Gastroesophageal sphincter (tissue), 3 donors: ENCODE results near the gene GNG12.
"Not testable (repeated sequence)": the region's sequence is repeated elsewhere in the genome, so short reads cannot be mapped to it uniquely, and the experiment has no call there.

Experiments
- EP300 ChIP-seq: sonication (generic); formaldehyde crosslinking; IDR thresholded peaks from one replicate; pipeline ENCODE4 v1.6.1; 2017; ENCODE audit warnings: antibody characterized with exemption, mild to moderate bottlenecking
- POLR2A ChIP-seq, 2 donors: fragments of 450-650 bp; IDR thresholded peaks; one replicate each; pipeline ENCODE4 v1.6.1; 2017; ENCODE audit warnings: antibody characterized with exemption in 2 of 2, mild to moderate bottlenecking in 2 of 2, moderate library complexity in 1 of 2
- POLR2AphosphoS5 ChIP-seq: sonication (generic); formaldehyde crosslinking; IDR thresholded peaks from one replicate; pipeline ENCODE4 v1.6.1; 2017; ENCODE audit warnings: antibody characterized with exemption
- TF ChIP-seq, protein P1 (sequence below), 4 experiments: fragments of 200-600 bp in 2 of 4; fragments of 450-650 bp in 2 of 4; sonication (generic) in 1 of 4; IDR thresholded peaks; one replicate each; pipeline ENCODE4 v1.5.1; 2017 to 2019; ENCODE audit warnings: antibody characterized with exemption in 4 of 4, mild to moderate bottlenecking in 2 of 4, moderate library complexity in 2 of 4

DNA sequence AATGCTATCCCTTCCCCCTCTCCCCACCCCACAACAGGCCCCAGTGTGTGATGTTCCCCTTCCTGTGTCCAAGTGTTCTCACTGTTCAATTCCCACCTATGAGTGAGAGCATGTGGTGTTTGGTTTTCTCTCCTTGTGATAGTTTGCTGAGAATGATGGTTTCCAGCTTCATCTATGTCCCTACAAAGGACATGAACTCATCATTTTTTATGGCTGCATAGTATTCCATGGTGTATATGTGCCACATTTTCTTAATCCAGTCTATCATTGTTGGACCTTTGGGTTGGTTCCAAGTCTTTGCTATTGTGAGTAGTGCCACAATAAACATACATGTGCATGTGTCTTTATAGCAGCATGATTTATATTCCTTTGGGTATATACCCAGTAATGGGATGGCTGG, 168.0 kb downstream of the GNG12 start:
- TF ChIP-seq, protein P1, sequence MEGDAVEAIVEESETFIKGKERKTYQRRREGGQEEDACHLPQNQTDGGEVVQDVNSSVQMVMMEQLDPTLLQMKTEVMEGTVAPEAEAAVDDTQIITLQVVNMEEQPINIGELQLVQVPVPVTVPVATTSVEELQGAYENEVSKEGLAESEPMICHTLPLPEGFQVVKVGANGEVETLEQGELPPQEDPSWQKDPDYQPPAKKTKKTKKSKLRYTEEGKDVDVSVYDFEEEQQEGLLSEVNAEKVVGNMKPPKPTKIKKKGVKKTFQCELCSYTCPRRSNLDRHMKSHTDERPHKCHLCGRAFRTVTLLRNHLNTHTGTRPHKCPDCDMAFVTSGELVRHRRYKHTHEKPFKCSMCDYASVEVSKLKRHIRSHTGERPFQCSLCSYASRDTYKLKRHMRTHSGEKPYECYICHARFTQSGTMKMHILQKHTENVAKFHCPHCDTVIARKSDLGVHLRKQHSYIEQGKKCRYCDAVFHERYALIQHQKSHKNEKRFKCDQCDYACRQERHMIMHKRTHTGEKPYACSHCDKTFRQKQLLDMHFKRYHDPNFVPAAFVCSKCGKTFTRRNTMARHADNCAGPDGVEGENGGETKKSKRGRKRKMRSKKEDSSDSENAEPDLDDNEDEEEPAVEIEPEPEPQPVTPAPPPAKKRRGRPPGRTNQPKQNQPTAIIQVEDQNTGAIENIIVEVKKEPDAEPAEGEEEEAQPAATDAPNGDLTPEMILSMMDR (IDR thresholded peaks at IDR 0.05) = not testable (repeated sequence)
- not testable (repeated sequence) for TF ChIP-seq POLR2A (IDR thresholded peaks at IDR 0.05); EP300; POLR2AphosphoS5
